ENCODE results near the gene ANKHD1.

DNA sequence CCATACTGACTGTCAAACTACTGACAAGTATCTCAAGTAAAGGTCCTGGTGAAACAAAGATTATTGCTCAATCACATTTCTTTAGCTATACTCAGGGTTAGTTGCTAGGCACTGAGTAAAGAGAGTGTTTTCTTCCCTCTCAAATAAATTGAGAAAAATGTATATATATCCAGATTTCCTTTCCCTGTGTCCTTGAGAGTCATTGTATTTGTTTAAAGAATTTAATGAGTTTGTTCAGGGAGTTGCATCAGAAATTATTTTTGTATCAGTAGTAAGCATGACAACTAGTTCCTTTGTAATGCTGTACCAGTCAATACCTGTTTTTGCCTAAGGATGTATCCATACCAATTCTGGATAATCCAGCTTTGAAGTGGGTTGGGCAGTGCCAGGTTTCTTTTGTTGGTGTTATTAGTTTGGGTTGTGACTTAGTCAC, 3.2 kb upstream of the ANKHD1 start:
- TF ChIP-seq, protein P1, sequence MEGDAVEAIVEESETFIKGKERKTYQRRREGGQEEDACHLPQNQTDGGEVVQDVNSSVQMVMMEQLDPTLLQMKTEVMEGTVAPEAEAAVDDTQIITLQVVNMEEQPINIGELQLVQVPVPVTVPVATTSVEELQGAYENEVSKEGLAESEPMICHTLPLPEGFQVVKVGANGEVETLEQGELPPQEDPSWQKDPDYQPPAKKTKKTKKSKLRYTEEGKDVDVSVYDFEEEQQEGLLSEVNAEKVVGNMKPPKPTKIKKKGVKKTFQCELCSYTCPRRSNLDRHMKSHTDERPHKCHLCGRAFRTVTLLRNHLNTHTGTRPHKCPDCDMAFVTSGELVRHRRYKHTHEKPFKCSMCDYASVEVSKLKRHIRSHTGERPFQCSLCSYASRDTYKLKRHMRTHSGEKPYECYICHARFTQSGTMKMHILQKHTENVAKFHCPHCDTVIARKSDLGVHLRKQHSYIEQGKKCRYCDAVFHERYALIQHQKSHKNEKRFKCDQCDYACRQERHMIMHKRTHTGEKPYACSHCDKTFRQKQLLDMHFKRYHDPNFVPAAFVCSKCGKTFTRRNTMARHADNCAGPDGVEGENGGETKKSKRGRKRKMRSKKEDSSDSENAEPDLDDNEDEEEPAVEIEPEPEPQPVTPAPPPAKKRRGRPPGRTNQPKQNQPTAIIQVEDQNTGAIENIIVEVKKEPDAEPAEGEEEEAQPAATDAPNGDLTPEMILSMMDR (IDR thresholded peaks at IDR 0.05) = no peak
- no peak for TF ChIP-seq POLR2AphosphoS5 (IDR thresholded peaks at IDR 0.05)
- TF ChIP-seq POLR2A (IDR thresholded peaks at IDR 0.05) = no peak
- no peak for TF ChIP-seq EP300 (IDR thresholded peaks at IDR 0.05; ENCODE audit: low read depth)

Data from transverse colon (tissue), 4 donors.